HepG2 (cell line): ENCODE results near the gene POU3F1. TPM values are rescaled to one million over a fixed set of nuclear protein-coding genes. Genes with fewer than 3 reads are reported as not detected.

ENCODE experiments used
- CBX1 ChIP-seq: IDR thresholded peaks from one replicate; pipeline ENCODE4 v1.6.1; 2016; ENCODE audit warnings: antibody characterized with exemption, low read depth
- DMAP1 ChIP-seq: IDR thresholded peaks from 2 replicates; pipeline ENCODE4 v1.6.1; 2016
- E2F1 ChIP-seq: sonication (generic); formaldehyde crosslinking; IDR thresholded peaks from 2 replicates; pipeline ENCODE4 v1.5.0; 2020; ENCODE audit warnings: missing genetic modification reagents
- ERF ChIP-seq: IDR thresholded peaks from 2 replicates; pipeline ENCODE4 v1.6.1; 2018; ENCODE audit warnings: missing biosample characterization, missing genetic modification reagents
- GMEB2 ChIP-seq: IDR thresholded peaks from 2 replicates; pipeline ENCODE4 v1.6.1; 2016; ENCODE audit warnings: missing biosample characterization, missing genetic modification reagents, low read depth
- GTF2F1 ChIP-seq: fragments of 150-350 bp; IDR thresholded peaks from 2 replicates; pipeline ENCODE4 v1.6.1; 2014; ENCODE audit warnings: low read length
- KDM5A ChIP-seq: fragments of 200-600 bp; sonication (generic); IDR thresholded peaks from 2 replicates; pipeline ENCODE4 v1.7.0; 2018; ENCODE audit warnings: antibody characterized with exemption, mild to moderate bottlenecking, low read length, borderline replicate concordance
- KLF9 ChIP-seq: IDR thresholded peaks from 2 replicates; pipeline ENCODE4 v1.6.1; 2016; ENCODE audit warnings: low read depth
- LCORL ChIP-seq, 2 experiments: fragments of 450-650 bp in 1 of 2; sonication (generic) in 1 of 2; formaldehyde crosslinking in 1 of 2; IDR thresholded peaks; 2 replicates each; pipeline versions ENCODE4 v1.5.0 to v1.6.1; 2017 to 2020; ENCODE audit warnings: antibody characterized with exemption in 1 of 2, missing genetic modification reagents in 1 of 2
- MEF2D ChIP-seq: sonication (generic); formaldehyde crosslinking; IDR thresholded peaks from 2 replicates; pipeline ENCODE4 v1.5.1; 2020; ENCODE audit warnings: mild to moderate bottlenecking, missing genetic modification reagents
- PLRG1 ChIP-seq: fragments of 450-650 bp; conservative IDR thresholded peaks from 2 replicates; pipeline ENCODE4 v1.6.1; 2016
- RNF219 ChIP-seq: sonication (generic); formaldehyde crosslinking; IDR thresholded peaks from 2 replicates; pipeline ENCODE4 v1.5.0; 2020; ENCODE audit warnings: mild to moderate bottlenecking, missing genetic modification reagents
- SAP130 ChIP-seq: IDR thresholded peaks from 2 replicates; pipeline ENCODE4 v1.6.1; 2016; ENCODE audit warnings: low read depth
- SRSF4 ChIP-seq: fragments of 200-400 bp; formaldehyde crosslinking; IDR thresholded peaks from one replicate; pipeline ENCODE4 v1.6.1; 2018; ENCODE audit warnings: mild to moderate bottlenecking, low read depth, low read length, moderate library complexity; ENCODE audit not compliant: poor library complexity, severe bottlenecking
- TBX2 ChIP-seq: sonication (generic); formaldehyde crosslinking; IDR thresholded peaks from 2 replicates; pipeline ENCODE4 v1.5.0; 2020; ENCODE audit warnings: missing genetic modification reagents, mild to moderate bottlenecking, borderline replicate concordance
- XBP1 ChIP-seq: sonication (generic); formaldehyde crosslinking; IDR thresholded peaks from 2 replicates; pipeline ENCODE4 v1.5.0; 2020; ENCODE audit warnings: missing genetic modification reagents
- ZFP37 ChIP-seq: sonication (generic); formaldehyde crosslinking; IDR thresholded peaks from 2 replicates; pipeline ENCODE4 v1.4.0; 2020; ENCODE audit warnings: missing genetic modification reagents, borderline replicate concordance
- ZKSCAN5 ChIP-seq: sonication (generic); formaldehyde crosslinking; IDR thresholded peaks from 2 replicates; pipeline ENCODE4 v1.5.1; 2020; ENCODE audit warnings: mild to moderate bottlenecking, missing genetic modification reagents
- ZNF281 ChIP-seq: sonication (generic); formaldehyde crosslinking; IDR thresholded peaks from 2 replicates; pipeline ENCODE4 v1.4.0; 2020; ENCODE audit warnings: missing genetic modification reagents, borderline replicate concordance
- ZNF598 ChIP-seq: sonication (generic); formaldehyde crosslinking; IDR thresholded peaks from 2 replicates; pipeline ENCODE4 v1.5.1; 2020; ENCODE audit warnings: mild to moderate bottlenecking, missing genetic modification reagents, borderline replicate concordance
- ZSCAN5A ChIP-seq: sonication (generic); formaldehyde crosslinking; IDR thresholded peaks from 2 replicates; pipeline ENCODE4 v1.8.0; 2022; ENCODE audit warnings: mild to moderate bottlenecking, missing genetic modification reagents, borderline replicate concordance
- polyA plus RNA-seq, 8 experiments: library from polyadenylated mRNA; depleted of rRNA in 3 of 8; stranded (reverse) in 7 of 8; unstranded in 1 of 8; fragments of >200 nt; fragmentation: Illumina TruSeq in 4 of 8; extraction: Trizol in 4 of 8; gene quantifications; 2 replicates each; pipeline versions ENCODE4 v1.2.1 to v1.2.3, GENCODE V29; 2011 to 2016; ENCODE audit warnings: low read depth in 4 of 8, missing spikeins in 1 of 8, mixed read lengths in 1 of 8; ENCODE audit not compliant: insufficient read depth in 1 of 8
- total RNA-seq, 5 experiments: library from RNA; depleted of rRNA; stranded (reverse); fragments of >200 nt; fragmentation: Illumina TruSeq; extraction: Trizol; gene quantifications; 2 replicates each; pipeline ENCODE4 v1.2.3, GENCODE V29; 2016; ENCODE audit warnings: low read depth in 1 of 5

Gene POU3F1
- total and polyA plus RNA-seq, 2 of the 13 experiments (the other 11 are each of a cell fraction or from before 2014, with no cell fraction given), result not detected

- TF ChIP-seq ZNF281 (CRISPR knock-in tag) (peak; percentile 66; the same call in 1 of the 2 replicates), CBX1 (no peak), ZNF598 (CRISPR knock-in tag) (no peak), ZKSCAN5 (CRISPR knock-in tag) (no peak), DMAP1 (CRISPR knock-in tag) (no peak), GMEB2 (CRISPR knock-in tag) (no peak), RNF219 (CRISPR knock-in tag) (no peak), MEF2D (CRISPR knock-in tag) (peak; percentile 33; the same call in 1 of the 2 replicates), TBX2 (no peak), SAP130 (CRISPR knock-in tag) (peak; percentile 62), SRSF4 (no peak), KLF9 (CRISPR knock-in tag) (no peak), GTF2F1 (no peak), ZFP37 (CRISPR knock-in tag) (no peak), XBP1 (CRISPR knock-in tag) (no peak), E2F1 (no peak), ERF (CRISPR knock-in tag) (peak; percentile 41; the same call in 1 of the 2 replicates), PLRG1 (no peak), ZSCAN5A (CRISPR knock-in tag) (no peak), KDM5A (no peak), LCORL (IDR thresholded peaks at IDR 0.05) (no peak), LCORL (CRISPR knock-in tag; IDR thresholded peaks at IDR 0.05) (0 out of 2 replicates have a peak, but pooled peaks have one; percentile 34)
Measured at GRCh38 chr1:37999430-38000232, 47.0 kb downstream of the POU3F1 start (continued).
